Fibroblast of lung (primary cell): Measurements from ENCODE around the gene SPAG5. TPM values are rescaled to one million over a fixed set of nuclear protein-coding genes. Genes with fewer than 3 reads are reported as not detected.

ENCODE experiments used
- DNase-seq, 2 donors: peaks; one replicate each; pipeline versions ENCODE4 v3.0.0 to v3.0.0-alpha.2; 2010; ENCODE audit warnings: low read depth in 2 of 2
- H2AFZ ChIP-seq: 2 replicates; pipeline ENCODE4 v1.5.1; 2012; ENCODE audit warnings: low read length, control low read depth, inconsistent platforms
- H3K27ac ChIP-seq: 2 replicates; pipeline ENCODE4 v1.5.1; 2011; ENCODE audit warnings: low read length, control low read depth; ENCODE audit not compliant: insufficient read depth
- H3K27me3 ChIP-seq: 2 replicates; pipeline ENCODE4 v1.5.1; 2011; ENCODE audit warnings: mild to moderate bottlenecking, low read length; ENCODE audit not compliant: control insufficient read depth, insufficient read depth
- H3K36me3 ChIP-seq: 2 replicates; pipeline ENCODE4 v1.5.1; 2011; ENCODE audit warnings: low read length; ENCODE audit not compliant: control insufficient read depth, insufficient read depth
- H3K4me1 ChIP-seq: 2 replicates; pipeline ENCODE4 v1.5.1; 2011; ENCODE audit warnings: low read length; ENCODE audit not compliant: control insufficient read depth, insufficient read depth; ENCODE audit errors: extremely low read depth
- H3K4me2 ChIP-seq: 2 replicates; pipeline ENCODE4 v1.5.1; 2011; ENCODE audit warnings: low read length, control low read depth; ENCODE audit not compliant: insufficient read depth; ENCODE audit errors: extremely low read depth
- H3K4me3 ChIP-seq, 4 experiments: fragments of 200-600 bp in 1 of 4; sonication (generic) in 1 of 4; replicated peaks in 1 of 4; 2 replicates each; pipeline ENCODE4 v1.5.1; 2011 to 2016; ENCODE audit warnings: low read length in 4 of 4, low read depth in 3 of 4, mild to moderate bottlenecking in 3 of 4, control low read depth in 2 of 4, inconsistent platforms in 1 of 4, mixed read lengths in 1 of 4; ENCODE audit not compliant: insufficient read depth in 1 of 4; ENCODE audit errors: control extremely low read depth in 1 of 4
- H3K79me2 ChIP-seq: 2 replicates; pipeline ENCODE4 v1.5.1; 2012; ENCODE audit warnings: mild to moderate bottlenecking, low read length, inconsistent platforms; ENCODE audit not compliant: control insufficient read depth, insufficient read depth
- H3K9ac ChIP-seq: 2 replicates; pipeline ENCODE4 v1.5.1; 2011; ENCODE audit warnings: mild to moderate bottlenecking, low read length, control low read depth; ENCODE audit not compliant: insufficient read depth
- H3K9me3 ChIP-seq: 2 replicates; pipeline ENCODE4 v1.5.1; 2012; ENCODE audit warnings: low read depth, low read length; ENCODE audit not compliant: control insufficient read depth, insufficient read depth
- H4K20me1 ChIP-seq: 2 replicates; pipeline ENCODE4 v1.5.1; 2011; ENCODE audit warnings: low read length; ENCODE audit not compliant: control insufficient read depth, insufficient read depth; ENCODE audit errors: extremely low read depth
- CTCF ChIP-seq, 2 donors: IDR thresholded peaks in 1 of 2; conservative IDR thresholded peaks in 1 of 2; 1 replicate in 1 of 2; 2 replicates in 1 of 2; pipeline ENCODE4 v1.5.1; 2011 to 2012; ENCODE audit warnings: low read length in 2 of 2, control low read depth in 1 of 2, inconsistent platforms in 1 of 2, low read depth in 1 of 2, mild to moderate bottlenecking in 1 of 2
- EZH2 ChIP-seq: IDR thresholded peaks from 2 replicates; pipeline ENCODE4 v1.5.1; 2012; ENCODE audit warnings: low read length, control low read depth, mild to moderate bottlenecking; ENCODE audit errors: missing control alignments
- polyA plus RNA-seq, 2 donors: library from polyadenylated mRNA; depleted of rRNA in 1 of 2; stranded (reverse) in 1 of 2; unstranded in 1 of 2; fragments of >200 nt; gene quantifications; 2 replicates each; pipeline ENCODE4 v1.2.1, GENCODE V29; 2011 to 2012; ENCODE audit warnings: missing spikeins in 1 of 2
- total RNA-seq: library from RNA; depleted of rRNA; stranded (reverse); fragments of >200 nt; gene quantifications from 2 replicates; pipeline ENCODE4 v1.2.1, GENCODE V29; 2014

The SPAG5 gene
- total and polyA plus RNA-seq, 2 donors (not counting 1 experiment from before 2014, with no cell fraction given) = 12.0 to 13.7 TPM

GRCh38 chr17:28540231-28540630 is 58.6 kb downstream of the SPAG5 start:
- Histone ChIP-seq H3K36me3 (no peaks in the 10 kb centered on the region), H4K20me1 (no peaks in the 10 kb centered on the region), H3K27ac (no peak overlapping the region), H3K4me2 (no peak overlapping the region), H2AFZ (no peak overlapping the region), H3K9me3 (no peaks in the 10 kb centered on the region), H3K4me3 (no peak overlapping the region), H3K4me1 (no peaks in the 10 kb centered on the region), H3K79me2 (no peaks in the 10 kb centered on the region), H3K27me3 (peaks cover 11% of the 10 kb centered on the region), H3K9ac (no peak overlapping the region)
- DNase-seq = no peak
- TF ChIP-seq EZH2 (no peak), CTCF (conservative IDR thresholded peaks at IDR 0.05 in 1 of 2, IDR thresholded peaks at IDR 0.05 in 1 of 2; ENCODE audit: low read depth in 1 of 2, low read length in 2 of 2) (no peak)

GRCh38 chr17:28538296-28538895 is 60.4 kb downstream of the SPAG5 start:
- Histone ChIP-seq H2AFZ (no peak overlapping the region), H3K9ac (no peak overlapping the region), H3K9me3 (no peaks in the 10 kb centered on the region), H3K4me2 (no peak overlapping the region), H3K4me1 (no peaks in the 10 kb centered on the region), H3K27me3 (peaks cover 11% of the 10 kb centered on the region), H3K79me2 (no peaks in the 10 kb centered on the region), H3K4me3 (no peak overlapping the region), H3K36me3 (no peaks in the 10 kb centered on the region), H3K27ac (no peak overlapping the region), H4K20me1 (no peaks in the 10 kb centered on the region)
- DNase-seq = no peak
- TF ChIP-seq CTCF (conservative IDR thresholded peaks at IDR 0.05 in 1 of 2, IDR thresholded peaks at IDR 0.05 in 1 of 2; ENCODE audit: low read depth in 1 of 2, low read length in 2 of 2) = no peak
- TF ChIP-seq EZH2 = no peak

- H2AFZ ChIP-seq = no peak overlapping the region
- no peak overlapping the region for H3K27ac ChIP-seq
- no peaks in the 10 kb centered on the region for H3K4me1 ChIP-seq
- H4K20me1 ChIP-seq = no peaks in the 10 kb centered on the region
- no peak overlapping the region for H3K4me3 ChIP-seq
- H3K4me2 ChIP-seq = no peak overlapping the region
- H3K9ac ChIP-seq = no peak overlapping the region
- no peaks in the 10 kb centered on the region for H3K36me3 ChIP-seq
- H3K9me3 ChIP-seq = no peaks in the 10 kb centered on the region
- TF ChIP-seq EZH2 = no peak
- TF ChIP-seq CTCF (conservative IDR thresholded peaks at IDR 0.05 in 1 of 2, IDR thresholded peaks at IDR 0.05 in 1 of 2; ENCODE audit: low read depth in 1 of 2, low read length in 2 of 2) = no peak
- H3K27me3 ChIP-seq = peaks cover 11% of the 10 kb centered on the region
- H3K79me2 ChIP-seq = no peaks in the 10 kb centered on the region
- DNase-seq = no peak
Observed at GRCh38 chr17:28537219-28537610, 61.6 kb downstream of the SPAG5 start.
